ENCODE results near the gene MT1E.
A peak's percentile ranks its signal among the peaks of the same experiment; 100 is the strongest.

The MT1E gene

DNA sequence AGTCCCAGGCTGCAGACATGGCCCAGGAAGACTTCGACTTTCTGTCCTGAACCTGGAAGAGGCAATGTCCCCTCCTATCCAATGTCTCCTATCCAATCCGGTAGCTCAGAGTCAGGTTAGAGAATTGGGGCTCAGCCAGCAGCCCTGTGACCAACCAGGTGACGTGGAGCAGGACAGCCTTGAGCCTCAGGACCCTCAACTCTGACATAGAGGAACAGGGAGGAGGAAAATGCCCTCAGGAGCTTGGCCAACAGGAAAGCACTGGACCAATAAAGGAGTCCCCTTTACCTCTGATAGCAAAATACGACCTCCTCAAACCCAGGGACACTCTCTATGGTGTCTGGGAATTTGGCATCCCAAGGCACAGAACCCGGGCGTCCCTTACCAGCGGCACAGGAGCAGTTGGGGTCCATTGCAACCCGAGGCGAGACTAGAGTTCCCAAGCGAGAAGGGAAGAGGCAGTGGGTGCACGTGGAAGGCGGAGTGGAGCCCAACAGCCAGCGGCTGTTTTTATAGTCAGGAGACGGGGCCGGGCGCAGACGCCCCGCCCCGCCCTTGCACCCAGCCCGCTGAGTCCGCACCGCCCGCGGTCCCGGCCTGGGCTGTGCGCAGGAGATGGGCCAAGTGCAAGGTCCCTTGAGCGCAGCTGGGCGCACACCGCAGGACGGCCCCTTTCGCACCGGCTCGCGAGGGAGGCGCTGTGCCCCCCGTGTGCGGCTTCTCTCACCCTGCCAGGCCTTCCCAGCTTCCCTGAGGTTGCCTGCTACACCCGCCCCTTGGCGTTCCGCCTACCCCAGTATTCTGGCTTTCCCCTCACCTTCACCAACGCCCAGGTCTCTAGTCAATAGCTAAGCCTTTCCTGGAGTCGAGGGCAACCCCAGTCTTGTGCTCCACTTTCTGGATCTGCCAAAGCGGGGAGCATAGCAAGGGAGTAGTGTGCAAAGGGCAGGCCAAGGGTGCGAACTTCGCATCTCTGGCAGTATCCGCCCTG lies 42.3 kb downstream of the MT1E start, which contains the start of gene MT1G:
Gene MT1G (minus strand): TSS at position 485 of the 991 bp plus-strand sequence. CDS start 72 bp downstream, at position 413.
- Histone ChIP-seq H3K4me2 (ENCODE audit: low read depth, low read length) (0 out of 2 replicates have a peak within 1 kb of the TSS, but pooled peaks have one; percentile 12), H3K9me3 (replicated peaks; ENCODE audit: insufficient read depth, low read length) (no peaks in the 10 kb centered on the region), H4K20me1 (ENCODE audit: insufficient read depth, low read length) (no peaks in the 10 kb centered on the region), H3K27ac (ENCODE audit: low read length) (no peak within 1 kb of the TSS), H3K27me3 (replicated peaks; ENCODE audit: insufficient read depth, low read length) (peaks cover 97% of the 10 kb centered on the region), H3K79me2 (ENCODE audit: low read length) (no peaks in the 10 kb centered on the region), H3K36me3 (replicated peaks; ENCODE audit: insufficient read depth, low read length) (no peaks in the 10 kb centered on the region), H3K4me3 (ENCODE audit: low read length) (no peak within 1 kb of the TSS), H2AFZ (ENCODE audit: low read length) (no peak within 1 kb of the TSS), H3K4me1 (ENCODE audit: low read length) (no peaks in the 10 kb centered on the region), H3K9me2 (replicated peaks; ENCODE audit: insufficient read depth, low read length) (no peaks in the 10 kb centered on the region), H3F3A (ENCODE audit: insufficient read depth, low read length) (no peaks in the 10 kb centered on the region), H3K9ac (ENCODE audit: low read length) (no peak within 1 kb of the TSS)
- no peak for DNase-seq
- TF ChIP-seq EZH2 (optimal IDR thresholded peaks at IDR 0.05; ENCODE audit: low read depth, low read length) (no peak), EZH2phosphoT487 (IDR thresholded peaks at IDR 0.05; ENCODE audit: low read length) (no peak)
- TF ChIP-seq, protein P1, sequence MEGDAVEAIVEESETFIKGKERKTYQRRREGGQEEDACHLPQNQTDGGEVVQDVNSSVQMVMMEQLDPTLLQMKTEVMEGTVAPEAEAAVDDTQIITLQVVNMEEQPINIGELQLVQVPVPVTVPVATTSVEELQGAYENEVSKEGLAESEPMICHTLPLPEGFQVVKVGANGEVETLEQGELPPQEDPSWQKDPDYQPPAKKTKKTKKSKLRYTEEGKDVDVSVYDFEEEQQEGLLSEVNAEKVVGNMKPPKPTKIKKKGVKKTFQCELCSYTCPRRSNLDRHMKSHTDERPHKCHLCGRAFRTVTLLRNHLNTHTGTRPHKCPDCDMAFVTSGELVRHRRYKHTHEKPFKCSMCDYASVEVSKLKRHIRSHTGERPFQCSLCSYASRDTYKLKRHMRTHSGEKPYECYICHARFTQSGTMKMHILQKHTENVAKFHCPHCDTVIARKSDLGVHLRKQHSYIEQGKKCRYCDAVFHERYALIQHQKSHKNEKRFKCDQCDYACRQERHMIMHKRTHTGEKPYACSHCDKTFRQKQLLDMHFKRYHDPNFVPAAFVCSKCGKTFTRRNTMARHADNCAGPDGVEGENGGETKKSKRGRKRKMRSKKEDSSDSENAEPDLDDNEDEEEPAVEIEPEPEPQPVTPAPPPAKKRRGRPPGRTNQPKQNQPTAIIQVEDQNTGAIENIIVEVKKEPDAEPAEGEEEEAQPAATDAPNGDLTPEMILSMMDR (IDR thresholded peaks at IDR 0.05; ENCODE audit: low read length), result no peak

DNA sequence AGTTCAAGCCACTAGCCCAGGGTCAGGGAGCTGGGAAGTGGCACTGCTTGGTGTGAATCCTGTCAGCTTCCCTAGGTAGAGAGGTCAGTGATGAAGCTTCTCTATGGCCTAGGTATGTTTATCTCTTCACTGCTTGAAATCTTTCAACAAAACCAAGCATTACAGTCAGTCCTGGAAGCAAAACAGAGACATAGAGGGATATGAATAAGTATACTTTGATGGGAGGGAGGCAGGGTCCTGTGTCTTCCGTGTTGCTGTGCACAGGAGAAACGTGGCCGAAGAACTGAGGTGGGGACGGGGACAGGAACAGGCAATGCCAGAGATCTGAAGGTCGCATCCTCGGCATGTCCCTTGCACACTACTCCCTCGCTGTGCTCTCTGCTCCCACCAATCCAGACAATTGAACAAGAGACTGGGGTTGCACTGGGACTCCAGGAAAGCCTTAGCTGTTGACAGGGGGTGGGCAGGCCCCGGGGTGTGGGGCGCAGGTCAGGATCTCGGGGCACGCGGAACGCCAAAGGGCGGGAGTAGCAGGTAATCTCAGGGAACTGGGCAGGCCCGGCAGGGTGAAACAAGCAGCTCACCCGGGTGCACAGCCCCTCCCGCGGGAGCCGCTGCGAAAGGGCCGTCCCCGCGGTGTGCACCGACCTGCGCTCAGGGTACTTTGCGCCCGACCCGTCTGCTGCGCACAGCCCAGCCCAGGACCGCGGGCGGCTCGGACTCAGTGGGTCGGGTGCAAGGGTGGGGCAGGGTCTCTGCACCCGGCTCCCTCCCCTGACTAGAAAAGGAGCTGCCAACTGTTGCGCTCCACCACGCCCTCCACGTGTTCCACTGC lies 43.6 kb downstream of the MT1E start, which contains the start of gene MT1H:
Gene MT1H (plus strand): TSS at position 810 of the 835 bp plus-strand sequence. CDS start 71 bp downstream, outside the sequence.
- Histone ChIP-seq H3K79me2 (ENCODE audit: low read length) (no peaks in the 10 kb centered on the region), H2AFZ (ENCODE audit: low read length) (no peak within 1 kb of the TSS), H3K27ac (ENCODE audit: low read length) (no peak within 1 kb of the TSS), H3K27me3 (replicated peaks; ENCODE audit: insufficient read depth, low read length) (peaks cover 90% of the 10 kb centered on the region), H4K20me1 (ENCODE audit: insufficient read depth, low read length) (no peaks in the 10 kb centered on the region), H3F3A (ENCODE audit: insufficient read depth, low read length) (no peaks in the 10 kb centered on the region), H3K9me3 (replicated peaks; ENCODE audit: insufficient read depth, low read length) (no peaks in the 10 kb centered on the region), H3K4me1 (ENCODE audit: low read length) (no peaks in the 10 kb centered on the region), H3K9ac (ENCODE audit: low read length) (no peak within 1 kb of the TSS), H3K4me3 (ENCODE audit: low read length) (no peak within 1 kb of the TSS), H3K4me2 (ENCODE audit: low read depth, low read length) (no peak within 1 kb of the TSS), H3K9me2 (replicated peaks; ENCODE audit: insufficient read depth, low read length) (no peaks in the 10 kb centered on the region), H3K36me3 (replicated peaks; ENCODE audit: insufficient read depth, low read length) (no peaks in the 10 kb centered on the region)
- no peak for DNase-seq
- TF ChIP-seq, protein P1 (IDR thresholded peaks at IDR 0.05; ENCODE audit: low read length), result no peak
- TF ChIP-seq EZH2phosphoT487 (IDR thresholded peaks at IDR 0.05; ENCODE audit: low read length), result no peak
- TF ChIP-seq EZH2 (optimal IDR thresholded peaks at IDR 0.05; ENCODE audit: low read depth, low read length), result no peak

DNA sequence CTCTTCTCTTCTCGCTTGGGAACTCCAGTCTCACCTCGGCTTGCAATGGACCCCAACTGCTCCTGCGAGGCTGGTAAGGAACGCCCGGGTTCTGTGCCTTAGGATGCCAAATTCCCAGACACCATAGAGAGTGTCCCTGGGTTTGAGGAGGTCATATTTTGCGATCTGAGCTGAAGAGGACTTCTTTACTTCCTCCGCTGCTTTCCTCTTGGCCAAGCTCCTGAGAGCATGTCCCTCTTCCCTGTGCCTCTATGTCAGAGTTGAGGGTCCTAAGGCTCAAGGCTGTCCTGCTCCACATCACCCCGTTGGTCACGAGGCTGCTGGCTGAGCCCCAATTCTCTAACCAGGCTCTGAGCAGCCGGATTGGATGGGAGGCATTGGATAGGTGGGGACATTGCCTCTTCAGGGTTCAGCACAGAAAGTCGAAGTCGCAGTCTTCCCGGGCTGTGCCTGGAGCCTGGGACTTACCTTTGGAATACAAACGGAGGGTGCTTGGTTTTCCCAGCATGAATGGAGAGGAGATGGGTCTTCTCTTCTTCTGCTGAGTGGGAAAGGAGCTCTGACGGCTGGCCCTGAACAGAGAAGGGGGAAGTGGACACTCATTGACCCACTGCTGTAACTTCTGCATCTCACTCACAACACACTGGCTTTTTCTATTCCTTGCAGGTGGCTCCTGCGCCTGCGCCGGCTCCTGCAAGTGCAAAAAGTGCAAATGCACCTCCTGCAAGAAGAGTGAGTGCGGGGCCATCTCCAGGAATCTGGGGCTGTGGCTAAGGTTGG lies 44.4 kb downstream of the MT1E start:
- no peak for DNase-seq
- TF ChIP-seq EZH2 (optimal IDR thresholded peaks at IDR 0.05; ENCODE audit: low read depth, low read length), result no peak
- TF ChIP-seq, protein P1 (IDR thresholded peaks at IDR 0.05; ENCODE audit: low read length), result no peak
- no peak for TF ChIP-seq EZH2phosphoT487 (IDR thresholded peaks at IDR 0.05; ENCODE audit: low read length)
- no peaks in the 10 kb centered on the region for H4K20me1 ChIP-seq (ENCODE audit: insufficient read depth, low read length)
- no peak overlapping the region for H3K27ac ChIP-seq (ENCODE audit: low read length)
- H3K4me3 ChIP-seq (ENCODE audit: low read length), result no peak overlapping the region
- H3F3A ChIP-seq (ENCODE audit: insufficient read depth, low read length), result no peaks in the 10 kb centered on the region
- H3K36me3 ChIP-seq (replicated peaks; ENCODE audit: insufficient read depth, low read length), result no peaks in the 10 kb centered on the region
- H3K4me1 ChIP-seq (ENCODE audit: low read length), result no peaks in the 10 kb centered on the region
- no peaks in the 10 kb centered on the region for H3K79me2 ChIP-seq (ENCODE audit: low read length)
- no peak overlapping the region for H3K9ac ChIP-seq (ENCODE audit: low read length)
- no peak overlapping the region for H2AFZ ChIP-seq (ENCODE audit: low read length)
- peaks cover 83% of the 10 kb centered on the region for H3K27me3 ChIP-seq (replicated peaks; ENCODE audit: insufficient read depth, low read length)
- H3K9me3 ChIP-seq (replicated peaks; ENCODE audit: insufficient read depth, low read length), result no peaks in the 10 kb centered on the region
- H3K9me2 ChIP-seq (replicated peaks; ENCODE audit: insufficient read depth, low read length), result no peaks in the 10 kb centered on the region
- H3K4me2 ChIP-seq (ENCODE audit: low read depth, low read length), result no peak overlapping the region
